Right atrium auricular region (tissue), 2 donors: ENCODE measurements around the gene NPAS3. TPM values are rescaled to one million over a fixed set of nuclear protein-coding genes. Genes with fewer than 3 reads are reported as not detected.

Source experiments
- DNase-seq: peaks from one replicate; pipeline ENCODE4 v3.0.0-alpha.2; 2019; ENCODE audit warnings: low spot score
- H3K27ac ChIP-seq, 2 donors: fragments of 200-600 bp; sonication (generic); 1 replicate in 1 of 2; 2 replicates in 1 of 2; pipeline ENCODE4 v1.5.1; 2016 to 2019
- H3K27me3 ChIP-seq, 2 donors: fragments of 200-600 bp; sonication (generic); one replicate each; pipeline versions ENCODE4 v1.5.1 to v1.6.0; 2017 to 2019
- H3K36me3 ChIP-seq: fragments of 200-600 bp; sonication (generic); one replicate; pipeline ENCODE4 v1.5.1; 2016
- H3K4me1 ChIP-seq, 2 donors: fragments of 200-600 bp; sonication (generic); one replicate each; pipeline versions ENCODE4 v1.5.1 to v1.6.0; 2017 to 2019
- H3K4me3 ChIP-seq, 2 donors: fragments of 200-600 bp; sonication (generic); 1 replicate in 1 of 2; 2 replicates in 1 of 2; pipeline ENCODE4 v1.5.1; 2017 to 2019; ENCODE audit warnings: mild to moderate bottlenecking in 1 of 2, moderate library complexity in 1 of 2
- H3K9me3 ChIP-seq, 2 donors: fragments of 200-600 bp; sonication (generic); one replicate each; pipeline ENCODE4 v1.5.1; 2019
- total RNA-seq, 2 donors: library from RNA; depleted of rRNA; stranded (reverse); fragments of >200 nt; gene quantifications; one replicate each; pipeline ENCODE4 v1.1.0, GENCODE V29; 2016
- TF ChIP-seq, protein P1 (sequence below), 2 donors: fragments of 200-600 bp; sonication (generic); IDR thresholded peaks; one replicate each; pipeline ENCODE4 v1.5.1; 2019; ENCODE audit warnings: antibody characterized with exemption in 2 of 2

Gene NPAS3
- total RNA-seq, 2 donors from 2014 or later: 0.67 to 1.3 TPM

DNA sequence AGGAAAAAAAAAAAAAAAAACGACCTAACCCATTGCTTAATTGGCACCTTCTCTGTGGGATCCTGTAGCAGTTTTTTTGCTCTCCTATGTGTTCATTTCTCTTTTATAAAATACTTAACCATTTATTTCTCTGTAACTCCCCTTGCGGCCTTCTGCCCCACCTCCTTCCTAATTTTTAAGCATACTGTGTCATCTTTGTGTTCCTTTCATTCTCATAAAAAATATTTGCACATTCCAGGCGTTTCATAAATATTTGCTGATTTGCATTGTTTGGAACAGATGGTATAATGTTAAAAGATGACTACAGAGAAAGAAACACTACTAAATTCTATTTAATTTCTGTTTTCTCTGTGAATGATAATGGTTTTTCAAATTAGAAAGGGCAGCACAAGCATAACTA, 77.9 kb downstream of the NPAS3 start:
- H3K27me3 ChIP-seq: no peaks in the 10 kb centered on the region
- no peaks in the 10 kb centered on the region for H3K4me1 ChIP-seq
- TF ChIP-seq, protein P1, sequence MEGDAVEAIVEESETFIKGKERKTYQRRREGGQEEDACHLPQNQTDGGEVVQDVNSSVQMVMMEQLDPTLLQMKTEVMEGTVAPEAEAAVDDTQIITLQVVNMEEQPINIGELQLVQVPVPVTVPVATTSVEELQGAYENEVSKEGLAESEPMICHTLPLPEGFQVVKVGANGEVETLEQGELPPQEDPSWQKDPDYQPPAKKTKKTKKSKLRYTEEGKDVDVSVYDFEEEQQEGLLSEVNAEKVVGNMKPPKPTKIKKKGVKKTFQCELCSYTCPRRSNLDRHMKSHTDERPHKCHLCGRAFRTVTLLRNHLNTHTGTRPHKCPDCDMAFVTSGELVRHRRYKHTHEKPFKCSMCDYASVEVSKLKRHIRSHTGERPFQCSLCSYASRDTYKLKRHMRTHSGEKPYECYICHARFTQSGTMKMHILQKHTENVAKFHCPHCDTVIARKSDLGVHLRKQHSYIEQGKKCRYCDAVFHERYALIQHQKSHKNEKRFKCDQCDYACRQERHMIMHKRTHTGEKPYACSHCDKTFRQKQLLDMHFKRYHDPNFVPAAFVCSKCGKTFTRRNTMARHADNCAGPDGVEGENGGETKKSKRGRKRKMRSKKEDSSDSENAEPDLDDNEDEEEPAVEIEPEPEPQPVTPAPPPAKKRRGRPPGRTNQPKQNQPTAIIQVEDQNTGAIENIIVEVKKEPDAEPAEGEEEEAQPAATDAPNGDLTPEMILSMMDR (IDR thresholded peaks at IDR 0.05): no peak
- no peaks in the 10 kb centered on the region for H3K36me3 ChIP-seq
- no peak overlapping the region for H3K4me3 ChIP-seq
- H3K9me3 ChIP-seq: no peaks in the 10 kb centered on the region
- no peak overlapping the region for H3K27ac ChIP-seq
- no peak for DNase-seq

DNA sequence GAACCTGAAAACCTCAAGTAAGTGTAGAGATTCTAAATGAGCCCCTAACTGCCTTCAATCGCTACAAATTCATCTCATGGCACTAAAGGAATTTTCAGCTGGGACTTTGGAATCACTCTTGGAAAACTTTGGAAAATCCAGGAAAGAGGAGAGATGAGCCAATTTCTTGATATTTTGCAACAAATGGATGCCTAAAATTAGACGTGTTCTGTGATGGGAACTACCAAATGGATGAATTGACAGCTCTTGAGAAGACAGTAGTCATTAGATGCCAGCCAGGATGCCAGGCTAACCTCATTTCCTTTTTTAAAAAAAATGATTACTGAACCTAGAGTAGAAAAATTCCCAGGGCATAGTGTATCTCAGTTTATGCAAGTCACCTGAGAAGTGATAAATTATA, 78.3 kb downstream of the NPAS3 start:
- Histone ChIP-seq H3K27ac (no peak overlapping the region), H3K9me3 (no peaks in the 10 kb centered on the region), H3K4me1 (no peaks in the 10 kb centered on the region), H3K36me3 (no peaks in the 10 kb centered on the region), H3K27me3 (no peaks in the 10 kb centered on the region), H3K4me3 (no peak overlapping the region)
- DNase-seq: no peak
- TF ChIP-seq, protein P1 (IDR thresholded peaks at IDR 0.05): no peak

DNA sequence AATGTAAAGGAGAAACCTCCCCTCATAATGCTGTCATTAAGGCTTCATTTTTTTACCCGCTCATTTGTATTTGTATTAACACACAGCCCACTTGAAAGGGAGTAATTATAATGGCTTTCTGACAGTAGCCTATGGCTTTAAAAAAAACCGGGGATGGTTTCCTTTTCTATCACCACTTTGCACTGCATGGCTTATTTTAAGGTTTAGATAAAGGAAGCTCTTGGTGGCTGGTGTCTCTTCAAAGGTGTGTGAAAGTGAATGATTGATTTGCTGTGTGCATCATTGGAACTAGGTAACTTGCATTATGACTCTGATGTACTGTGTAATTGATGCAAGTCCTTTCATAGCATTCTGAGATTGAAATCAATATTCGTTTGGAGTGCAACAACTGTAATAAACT, 80.7 kb downstream of the NPAS3 start:
- no peak overlapping the region for H3K4me3 ChIP-seq
- TF ChIP-seq, protein P1 (IDR thresholded peaks at IDR 0.05): no peak

DNA sequence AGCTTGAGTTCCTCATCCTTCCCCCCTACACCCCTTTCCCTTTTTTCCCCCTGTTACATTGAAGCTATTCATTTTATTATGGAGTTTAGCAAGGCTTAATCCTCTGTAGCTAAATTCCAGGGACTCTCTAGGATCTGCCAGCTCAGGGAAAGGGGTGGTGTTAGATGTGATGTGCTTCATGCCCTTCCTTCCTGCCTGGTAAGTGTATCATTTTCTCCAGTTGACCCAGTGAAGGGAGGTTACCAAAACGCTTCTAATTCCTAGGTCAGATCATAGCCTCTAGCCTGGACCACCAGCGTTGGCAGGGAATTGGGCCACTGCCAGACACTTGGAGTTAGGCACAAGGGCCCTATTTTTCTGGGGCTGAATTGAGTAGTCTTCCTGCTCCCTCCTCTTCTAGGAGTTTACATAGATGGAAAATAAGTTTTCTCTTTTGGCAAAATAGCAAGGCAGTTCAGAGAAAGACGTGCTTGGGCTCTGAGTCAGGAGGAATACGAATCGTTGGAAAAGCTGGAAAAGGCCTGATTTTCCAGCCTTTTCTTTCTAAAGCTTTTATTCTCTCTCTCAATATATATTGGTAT, 88.3 kb downstream of the NPAS3 start:
- DNase-seq: no peak
- no peaks in the 10 kb centered on the region for H3K9me3 ChIP-seq
- H3K4me1 ChIP-seq: no peaks in the 10 kb centered on the region
- H3K4me3 ChIP-seq: no peak overlapping the region
- peak overlapping the region in 1 of 2 donors; percentile 35 for H3K27ac ChIP-seq
- no peaks in the 10 kb centered on the region for H3K36me3 ChIP-seq
- TF ChIP-seq, protein P1 (IDR thresholded peaks at IDR 0.05): no peak
- H3K27me3 ChIP-seq: no peaks in the 10 kb centered on the region

More for the DNA sequence above, 80.7 kb downstream of the NPAS3 start:
- no peaks in the 10 kb centered on the region for H3K27me3 ChIP-seq
- DNase-seq: no peak
- no peaks in the 10 kb centered on the region for H3K4me1 ChIP-seq
- no peak overlapping the region for H3K27ac ChIP-seq
- H3K9me3 ChIP-seq: no peaks in the 10 kb centered on the region
- no peaks in the 10 kb centered on the region for H3K36me3 ChIP-seq

DNA sequence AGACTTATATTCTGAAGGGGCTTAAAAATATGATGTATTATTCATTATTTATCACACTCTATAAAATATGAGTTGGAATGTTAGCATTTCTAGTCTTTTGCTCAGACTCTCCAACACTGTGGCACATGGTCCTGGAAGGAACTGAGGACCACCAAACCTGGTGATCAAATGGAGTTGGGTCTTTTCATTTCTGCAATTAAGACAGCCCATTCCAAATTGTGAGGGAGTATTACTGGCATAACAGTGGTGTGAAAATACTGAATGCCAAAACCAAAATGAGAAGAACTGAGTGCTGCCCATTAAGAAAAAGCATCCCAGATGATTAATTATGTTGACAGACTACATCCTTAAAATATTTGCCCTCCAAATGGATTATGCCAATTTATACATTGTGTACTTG, 90.8 kb downstream of the NPAS3 start:
- TF ChIP-seq, protein P1 (IDR thresholded peaks at IDR 0.05): no peak
- H3K4me3 ChIP-seq: no peak overlapping the region
- H3K27me3 ChIP-seq: no peaks in the 10 kb centered on the region
- no peak overlapping the region for H3K27ac ChIP-seq
- no peak for DNase-seq
- H3K4me1 ChIP-seq: no peaks in the 10 kb centered on the region
- H3K9me3 ChIP-seq: no peaks in the 10 kb centered on the region
- no peaks in the 10 kb centered on the region for H3K36me3 ChIP-seq

DNA sequence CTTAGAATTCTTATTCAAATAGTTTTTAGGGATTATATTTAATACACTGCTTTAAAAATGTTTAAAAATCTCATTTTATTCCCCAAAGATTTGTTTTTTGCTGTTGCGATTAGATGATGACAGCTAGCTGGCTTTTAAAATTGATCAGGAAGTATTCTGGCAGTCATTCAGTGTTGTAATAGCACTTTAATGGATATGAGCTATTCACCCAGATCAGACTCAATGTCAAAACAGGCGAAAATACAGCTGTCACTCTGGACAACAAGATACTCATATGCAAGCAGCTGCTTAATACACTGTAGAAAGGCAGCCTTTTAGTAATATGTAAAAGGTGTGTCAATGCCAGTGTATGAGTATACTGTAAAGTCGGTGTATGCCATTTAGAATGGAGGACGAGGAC, 91.7 kb downstream of the NPAS3 start:
- no peak overlapping the region for H3K27ac ChIP-seq
- no peak for DNase-seq
- H3K36me3 ChIP-seq: no peaks in the 10 kb centered on the region
- H3K9me3 ChIP-seq: no peaks in the 10 kb centered on the region
- no peaks in the 10 kb centered on the region for H3K4me1 ChIP-seq
- H3K27me3 ChIP-seq: no peaks in the 10 kb centered on the region
- TF ChIP-seq, protein P1 (IDR thresholded peaks at IDR 0.05): no peak
- no peak overlapping the region for H3K4me3 ChIP-seq
